GM23338 (cell line): Measurements from ENCODE around the gene DHX38.

Experiments
- CTCF ChIP-seq, 2 experiments: fragments of 200-600 bp in 1 of 2; sonication (generic) in 1 of 2; conservative IDR thresholded peaks; 2 replicates each; pipeline versions ENCODE4 v1.5.1 to v1.6.1; 2016 to 2017; ENCODE audit warnings: antibody characterized with exemption in 2 of 2, low read depth in 2 of 2, mild to moderate bottlenecking in 2 of 2, moderate library complexity in 1 of 2
- EZH2 ChIP-seq: fragments of 200-600 bp; sonication (generic); IDR thresholded peaks from one replicate; pipeline ENCODE4 v1.8.0; 2017; ENCODE audit warnings: antibody characterized with exemption, mild to moderate bottlenecking, low read depth; ENCODE audit not compliant: unreplicated experiment

DNA sequence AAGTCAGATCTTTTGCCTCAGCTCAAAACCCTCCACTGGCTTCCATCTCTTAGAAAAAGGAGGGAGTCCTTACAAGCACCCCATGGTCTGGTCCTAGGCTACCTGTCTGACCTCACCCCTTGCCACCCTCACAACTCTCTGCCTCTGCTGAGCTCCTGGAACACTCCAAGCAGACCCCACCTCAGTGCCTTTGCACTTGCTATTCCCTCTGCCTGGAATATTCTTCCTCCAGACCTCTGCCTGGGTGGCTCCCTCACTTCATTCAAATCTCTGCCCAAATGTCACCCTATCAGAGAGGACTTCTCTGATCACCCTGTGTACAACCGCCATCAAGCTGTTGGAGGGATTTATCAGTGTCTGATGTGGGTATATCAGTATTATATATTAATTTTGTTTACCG, 40.9 kb downstream of the DHX38 start:
- TF ChIP-seq CTCF (conservative IDR thresholded peaks at IDR 0.05; ENCODE audit: low read depth in 2 of 2) (no peak), EZH2 (no peak)
